ENCODE measurements around the gene MRPL48.

DNA sequence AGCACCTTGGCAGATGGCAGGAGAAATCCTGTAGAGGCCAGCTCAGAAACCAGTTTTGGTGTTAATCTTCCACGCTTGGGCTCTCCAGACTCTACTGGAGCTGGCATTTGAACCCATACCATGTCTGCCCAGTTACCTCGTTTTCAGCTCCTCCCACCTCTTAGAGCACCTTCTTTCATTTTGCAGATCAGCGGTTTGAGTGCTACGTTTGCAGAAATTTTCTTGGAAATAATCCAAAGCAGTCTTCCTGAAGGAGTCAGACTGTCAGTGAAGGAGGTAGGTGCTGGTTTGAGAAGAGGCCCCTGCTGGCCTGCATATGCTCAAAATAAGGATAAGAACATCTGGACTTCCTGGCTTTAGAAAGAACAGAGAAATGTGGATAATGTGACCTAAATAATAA is 75.3 kb downstream of the MRPL48 start:
- TF ChIP-seq, protein P1, sequence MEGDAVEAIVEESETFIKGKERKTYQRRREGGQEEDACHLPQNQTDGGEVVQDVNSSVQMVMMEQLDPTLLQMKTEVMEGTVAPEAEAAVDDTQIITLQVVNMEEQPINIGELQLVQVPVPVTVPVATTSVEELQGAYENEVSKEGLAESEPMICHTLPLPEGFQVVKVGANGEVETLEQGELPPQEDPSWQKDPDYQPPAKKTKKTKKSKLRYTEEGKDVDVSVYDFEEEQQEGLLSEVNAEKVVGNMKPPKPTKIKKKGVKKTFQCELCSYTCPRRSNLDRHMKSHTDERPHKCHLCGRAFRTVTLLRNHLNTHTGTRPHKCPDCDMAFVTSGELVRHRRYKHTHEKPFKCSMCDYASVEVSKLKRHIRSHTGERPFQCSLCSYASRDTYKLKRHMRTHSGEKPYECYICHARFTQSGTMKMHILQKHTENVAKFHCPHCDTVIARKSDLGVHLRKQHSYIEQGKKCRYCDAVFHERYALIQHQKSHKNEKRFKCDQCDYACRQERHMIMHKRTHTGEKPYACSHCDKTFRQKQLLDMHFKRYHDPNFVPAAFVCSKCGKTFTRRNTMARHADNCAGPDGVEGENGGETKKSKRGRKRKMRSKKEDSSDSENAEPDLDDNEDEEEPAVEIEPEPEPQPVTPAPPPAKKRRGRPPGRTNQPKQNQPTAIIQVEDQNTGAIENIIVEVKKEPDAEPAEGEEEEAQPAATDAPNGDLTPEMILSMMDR (IDR thresholded peaks at IDR 0.05), result no peak
- no peak for TF ChIP-seq POLR2A (IDR thresholded peaks at IDR 0.05)
